ENCODE measurements around the gene RPS3A. TPM values are rescaled to one million over a fixed set of nuclear protein-coding genes. Genes with fewer than 3 reads are reported as not detected.

Gene RPS3A
- total RNA-seq: 3,246 and 5,748 TPM in 2 replicates

DNA sequence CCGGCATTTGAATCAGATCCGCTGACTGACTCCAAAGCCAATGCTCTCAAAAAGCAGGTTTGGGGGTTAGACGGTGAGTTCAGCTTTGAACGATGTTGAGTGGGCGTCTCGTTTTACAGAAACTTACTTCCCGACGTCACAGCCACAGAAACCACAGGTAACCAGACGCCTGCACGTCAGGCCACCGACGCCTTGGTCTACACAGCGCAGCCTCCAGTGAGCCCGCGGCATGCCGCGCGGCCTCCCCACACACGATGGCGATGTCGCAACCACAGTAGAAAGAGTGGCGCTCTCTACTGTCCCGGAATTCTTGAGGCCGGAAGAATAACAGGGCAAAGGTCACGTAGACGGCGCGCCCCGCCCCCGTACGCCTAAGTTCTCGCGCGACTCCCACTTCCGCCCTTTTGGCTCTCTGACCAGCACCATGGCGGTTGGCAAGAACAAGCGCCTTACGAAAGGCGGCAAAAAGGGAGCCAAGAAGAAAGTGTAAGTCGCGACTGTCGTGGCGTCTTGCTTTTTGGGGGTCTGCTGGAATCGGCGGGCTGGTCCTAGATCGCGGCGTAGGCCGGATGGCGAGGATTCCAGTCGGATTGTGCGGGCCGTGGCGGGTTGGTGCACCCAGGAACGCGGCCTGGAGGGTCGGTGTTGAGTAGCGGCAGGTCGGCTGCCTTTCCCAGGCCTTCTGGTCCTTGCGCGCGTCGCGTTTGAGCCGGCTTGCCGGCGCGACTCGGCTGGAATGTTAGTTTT lies at the start of gene RPS3A:
Gene RPS3A (plus strand): TSS at position 400 of the 747 bp plus-strand sequence. CDS start 25 bp downstream, at position 425.

Other genes with a start within 250 kb of the RPS3A start
- 19.5 and 34.4 TPM in 2 replicates for gene LRBA, start 84.3 kb upstream of the RPS3A start, total RNA-seq
- gene PRSS48, start 177.5 kb downstream of the RPS3A start, total RNA-seq: not detected in 2 replicates
- 11.8 and 19.8 TPM in 2 replicates for gene SH3D19, start 226.0 kb downstream of the RPS3A start, total RNA-seq